CD4-positive, alpha-beta T cell treated with Interleukin-17A for 4 hours (primary cell): ENCODE measurements around the gene PLEKHA5.
"Not testable (repeated sequence)": the region's sequence is repeated elsewhere in the genome, so short reads cannot be mapped to it uniquely, and the experiment has no call there.

Source experiments
- DNase-seq: peaks from one replicate; pipeline ENCODE4 v3.0.0-alpha.2; 2020; ENCODE audit warnings: mixed read lengths

PLEKHA5 gene

DNA sequence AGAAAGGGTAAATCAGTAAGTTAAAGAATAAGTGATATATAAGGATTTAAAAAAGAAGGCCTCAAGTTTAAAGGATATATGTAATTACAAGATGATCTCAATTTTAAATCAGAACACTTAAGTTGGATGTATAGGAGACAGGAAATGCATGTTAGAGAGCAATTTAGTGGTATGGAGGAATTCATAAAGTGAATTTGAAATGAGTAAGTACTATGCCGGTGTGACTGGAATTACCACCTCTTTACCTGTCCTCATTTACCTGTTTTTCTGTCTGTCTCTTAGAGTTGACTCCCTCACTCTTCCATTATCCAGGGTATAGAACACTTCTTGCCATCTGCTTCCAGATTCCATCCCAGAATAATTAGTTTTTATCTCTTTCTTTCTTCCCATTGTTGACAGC is 73.5 kb downstream of the PLEKHA5 start:
- no peak for DNase-seq

DNA sequence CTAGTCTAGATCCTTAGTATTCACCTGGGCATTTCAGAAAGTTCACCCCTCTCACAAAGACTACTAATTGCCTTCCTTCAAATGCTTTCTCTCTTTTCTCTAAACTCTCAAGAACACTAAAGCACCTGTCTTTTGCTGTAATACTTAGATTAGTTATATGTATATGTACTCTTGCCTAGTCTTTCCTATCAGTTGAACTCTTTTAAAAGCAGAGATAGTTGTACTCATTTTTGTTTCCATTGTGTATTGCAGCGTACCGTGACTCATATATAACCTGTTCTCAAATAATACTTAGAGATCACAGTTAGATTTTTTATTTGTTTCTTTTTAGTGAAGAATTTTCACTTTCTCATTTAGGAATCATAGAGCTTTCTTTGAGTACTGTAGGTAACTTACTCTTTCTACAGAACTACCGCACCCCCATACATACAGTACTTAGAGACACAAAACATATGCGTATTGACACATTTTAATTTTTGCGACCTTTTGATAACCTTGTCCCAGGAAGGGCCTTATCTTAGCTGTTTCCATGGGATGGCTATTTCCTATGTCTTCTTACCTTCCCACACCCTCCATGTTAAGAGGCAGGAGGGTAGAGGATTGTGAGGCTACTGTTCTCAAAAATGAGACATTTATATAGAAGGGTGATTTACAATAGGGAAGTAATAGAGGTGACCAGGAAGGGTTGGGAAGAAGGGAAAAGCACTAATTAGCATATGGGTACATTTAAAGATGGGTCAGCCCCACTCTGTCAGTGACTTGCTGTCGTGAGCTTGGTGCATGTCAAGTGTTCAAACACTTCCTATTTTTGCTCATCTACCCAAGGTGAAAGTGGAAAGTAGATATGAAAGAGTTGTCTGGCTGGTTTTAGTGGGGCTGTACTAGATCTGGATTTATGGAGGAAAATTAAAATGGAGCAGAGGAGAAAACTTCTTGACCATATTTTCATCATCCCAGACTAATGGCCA is 74.3 kb downstream of the PLEKHA5 start:
- no peak for DNase-seq

DNA sequence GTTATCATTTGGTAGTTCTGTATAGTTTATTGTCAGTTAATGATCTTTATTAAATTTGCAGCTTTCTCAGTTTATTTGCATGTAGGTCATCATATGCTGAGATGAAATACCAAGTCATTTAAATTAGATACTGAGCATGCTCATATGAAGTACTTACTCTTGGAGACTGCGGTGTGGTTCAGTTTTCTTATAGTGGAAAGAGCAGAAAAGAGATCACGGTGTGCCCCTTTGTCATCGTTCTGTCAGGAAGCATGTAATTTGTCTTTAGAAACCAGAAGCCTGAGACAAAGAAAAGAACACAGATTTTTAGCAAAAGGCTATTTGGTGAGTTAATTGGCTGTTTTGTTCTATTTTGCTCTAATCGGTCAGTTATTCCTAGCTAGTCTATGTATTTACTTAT is 75.6 kb downstream of the PLEKHA5 start:
- DNase-seq = no peak

DNA sequence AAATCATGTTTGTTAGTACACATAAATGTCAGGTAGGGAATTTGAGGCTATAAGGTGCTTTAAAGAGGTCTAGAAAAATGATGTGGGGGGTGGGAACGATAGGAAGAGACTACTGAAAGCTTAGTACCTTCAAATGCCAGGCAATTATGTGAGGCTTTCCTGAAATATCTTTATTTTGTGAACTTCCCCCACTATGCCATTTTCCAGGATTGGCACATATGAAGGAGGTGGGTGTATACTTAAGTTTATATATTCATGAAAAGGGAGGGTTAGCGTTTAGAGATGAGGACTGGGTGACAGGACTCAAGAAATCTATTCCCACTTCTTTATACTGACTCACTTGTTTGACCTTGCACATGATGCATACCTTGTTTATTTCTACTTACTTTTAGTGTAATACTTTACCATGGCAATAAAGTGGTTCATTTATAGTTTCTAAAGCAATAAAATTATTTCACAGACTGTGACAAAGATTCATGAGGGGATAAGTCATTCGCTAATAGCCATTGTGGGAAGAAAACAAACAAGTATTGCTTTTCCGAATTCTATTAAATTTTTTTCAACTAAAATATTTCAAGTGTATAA is 77.1 kb downstream of the PLEKHA5 start:
- DNase-seq = no peak

DNA sequence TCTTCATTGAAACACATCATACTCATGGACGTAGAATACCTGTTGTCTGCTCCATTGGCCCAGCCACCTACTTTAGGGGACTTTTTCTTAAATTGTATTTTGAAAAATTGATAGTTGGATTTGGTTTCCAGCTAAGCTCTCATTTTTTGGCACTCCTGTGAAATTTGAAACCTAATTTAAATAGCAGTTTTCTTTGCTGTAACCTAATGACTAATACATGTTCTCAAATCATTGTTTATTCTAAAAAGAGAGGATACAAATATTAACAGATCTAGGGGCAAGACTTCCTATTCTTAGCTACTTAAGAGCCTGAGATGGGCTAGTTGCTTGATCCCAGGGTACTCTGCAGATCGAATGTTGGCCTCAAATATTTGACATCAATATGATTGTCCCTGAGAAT is 78.9 kb downstream of the PLEKHA5 start:
- DNase-seq = no peak

DNA sequence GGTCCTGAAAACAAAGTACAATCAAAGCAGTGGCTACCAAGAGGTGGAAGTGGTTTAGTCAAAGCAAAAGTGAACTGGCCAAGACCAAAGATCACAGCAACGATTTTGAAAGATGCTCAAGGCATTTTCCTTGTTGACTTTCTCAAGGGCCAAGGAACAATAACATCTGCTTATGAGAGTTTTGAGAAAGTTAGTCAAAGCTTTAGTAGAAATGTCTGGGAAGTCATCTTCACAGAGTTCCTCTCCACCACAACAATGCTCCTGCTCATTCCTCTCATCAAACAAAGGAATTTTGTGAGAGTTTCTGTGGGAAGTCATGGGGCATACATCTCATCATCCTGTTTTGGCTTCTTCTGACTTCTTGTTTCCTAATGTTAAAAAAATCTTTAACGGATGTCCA is 80.1 kb downstream of the PLEKHA5 start:
- no peak for DNase-seq

DNA sequence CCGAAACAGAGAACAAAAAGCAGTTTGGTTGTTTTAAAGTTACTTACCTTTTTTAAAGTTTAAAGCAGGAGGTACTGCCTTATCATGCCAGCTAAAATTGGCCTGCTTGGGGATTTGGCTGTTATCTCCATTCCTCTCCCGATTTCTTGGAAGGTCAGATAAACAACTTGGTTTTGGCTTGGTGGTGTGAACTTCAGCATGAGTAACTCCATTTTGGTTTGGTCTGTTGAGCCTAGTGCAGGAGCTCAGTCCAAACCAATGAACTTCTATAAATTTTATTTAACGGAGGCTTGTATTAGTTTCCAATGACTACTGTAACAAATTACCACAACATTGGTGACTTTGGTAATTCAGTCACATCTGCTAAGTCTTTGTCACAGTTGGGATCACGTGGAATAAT is 82.3 kb downstream of the PLEKHA5 start:
- no peak for DNase-seq

DNA sequence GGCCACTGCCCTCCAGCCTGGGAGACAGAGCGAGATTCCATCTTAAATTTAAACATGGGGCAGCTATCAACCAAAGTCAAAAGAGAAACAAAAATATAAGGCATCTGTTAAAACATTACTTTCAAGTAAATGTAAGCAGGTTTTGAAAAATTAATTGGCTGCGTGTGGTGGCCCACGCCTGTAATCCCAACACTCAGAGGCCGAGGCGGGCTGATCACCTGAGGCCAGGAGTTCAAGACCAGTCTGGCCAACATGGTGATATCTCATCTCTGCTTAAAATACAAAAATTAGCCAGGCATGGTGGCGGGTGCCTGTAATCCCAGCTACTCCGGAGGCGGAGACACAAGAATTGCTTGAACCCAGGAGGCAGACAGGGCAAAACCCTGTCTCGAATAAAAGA is 82.7 kb downstream of the PLEKHA5 start:
- no peak for DNase-seq

DNA sequence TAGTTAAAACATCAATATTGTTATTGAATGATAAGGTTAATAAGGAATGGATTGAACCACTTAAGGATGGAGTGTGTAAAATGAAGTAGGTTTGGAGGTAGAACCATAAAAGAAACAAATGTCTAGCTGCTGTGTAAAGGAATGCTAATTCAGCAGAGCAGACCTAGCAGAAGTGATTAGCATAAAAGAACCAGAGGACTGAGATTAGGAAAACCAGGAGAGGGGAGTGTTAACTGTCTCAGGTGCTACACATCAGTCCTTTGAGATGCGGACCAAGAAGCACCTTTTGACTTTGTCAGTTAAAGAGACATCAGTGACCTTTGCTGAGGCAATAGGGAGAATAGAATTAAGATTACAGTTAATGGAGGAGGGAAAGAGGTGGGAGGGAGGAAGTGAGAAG is 84.5 kb downstream of the PLEKHA5 start:
- DNase-seq = no peak

DNA sequence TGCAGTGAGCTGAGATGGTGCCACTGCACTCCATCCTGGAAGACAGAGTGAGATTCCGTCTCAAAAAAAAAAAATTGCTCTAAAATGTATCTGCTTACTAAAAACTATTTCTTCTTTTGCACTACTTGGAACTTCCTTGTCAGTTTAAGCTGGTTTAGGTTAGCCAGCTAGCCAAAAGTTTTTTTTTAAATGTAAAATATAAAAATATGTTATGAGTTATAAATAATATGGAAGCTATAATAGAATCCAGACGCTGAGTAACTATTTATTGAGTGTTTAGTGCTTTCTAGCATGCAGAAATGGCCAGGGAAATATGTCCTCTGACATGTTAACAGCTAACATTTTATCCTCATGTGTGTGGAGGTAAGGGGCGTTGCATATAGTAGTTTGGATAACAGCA is 85.6 kb downstream of the PLEKHA5 start:
- DNase-seq = no peak

DNA sequence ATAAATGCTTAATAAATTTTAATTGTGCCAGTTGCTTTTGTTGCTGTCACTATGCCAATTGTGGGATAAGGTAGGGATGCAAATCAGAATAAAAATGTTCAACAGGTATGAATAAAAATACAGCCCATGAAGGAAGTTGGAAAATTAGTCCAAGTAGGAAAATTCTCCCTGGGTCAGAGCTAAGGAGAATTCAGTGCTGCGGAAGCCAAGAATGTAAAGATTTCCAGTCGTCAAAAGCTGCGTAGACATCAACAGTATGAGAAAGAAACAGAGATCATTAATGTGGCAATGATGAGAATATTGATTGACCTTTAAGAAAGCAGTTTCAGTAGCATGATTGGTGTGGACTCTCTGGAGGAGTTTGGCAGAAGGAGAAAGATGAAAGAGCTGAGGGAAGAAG is 87.9 kb downstream of the PLEKHA5 start:
- no peak for DNase-seq

DNA sequence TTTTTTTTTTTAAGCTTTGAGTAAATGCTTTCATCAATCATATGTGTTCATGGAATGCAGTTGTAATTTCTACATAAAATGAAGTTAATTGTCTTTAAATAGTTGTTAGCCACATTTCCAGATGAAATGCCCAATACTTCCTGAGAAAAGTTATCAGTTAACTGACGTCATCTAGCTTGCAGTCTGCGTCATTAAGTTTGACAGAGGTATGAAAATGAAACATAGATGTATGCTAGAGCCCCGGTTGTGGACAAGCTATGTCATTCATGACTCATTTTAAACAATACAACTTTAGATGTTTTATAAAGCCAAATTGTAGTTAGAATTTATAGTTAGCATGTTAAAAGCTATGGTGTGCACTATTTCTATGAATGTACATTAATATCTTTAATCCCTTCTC is 90.7 kb downstream of the PLEKHA5 start:
- DNase-seq = no peak

DNA sequence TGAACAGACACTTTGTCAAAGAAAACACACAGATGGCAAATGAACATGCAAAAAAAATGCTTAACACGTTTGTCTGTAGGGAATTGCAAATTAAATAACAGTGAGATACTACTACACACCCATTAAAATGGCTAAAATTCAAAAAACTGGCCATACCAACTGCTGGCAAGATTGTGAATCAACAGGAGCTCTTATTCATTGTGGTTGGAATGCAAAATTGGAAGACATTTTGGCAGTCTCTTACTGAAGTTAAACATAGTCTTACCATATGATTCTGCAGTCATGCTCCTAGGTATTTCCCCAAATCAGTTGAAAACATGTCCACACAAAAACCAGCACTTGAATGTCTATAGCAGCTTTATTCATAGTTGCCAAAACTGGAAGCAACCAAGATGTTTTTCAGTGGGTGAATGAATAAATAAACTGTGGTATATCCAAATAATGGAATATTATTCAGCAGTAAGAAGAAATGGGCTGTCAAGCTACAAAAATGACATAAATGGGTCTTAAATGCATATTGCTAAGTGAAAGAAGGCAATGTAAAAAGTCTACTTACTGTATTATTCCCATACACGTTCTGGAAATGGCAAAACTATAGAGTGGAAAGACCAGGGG is 91.4 kb downstream of the PLEKHA5 start:
- no peak for DNase-seq

DNA sequence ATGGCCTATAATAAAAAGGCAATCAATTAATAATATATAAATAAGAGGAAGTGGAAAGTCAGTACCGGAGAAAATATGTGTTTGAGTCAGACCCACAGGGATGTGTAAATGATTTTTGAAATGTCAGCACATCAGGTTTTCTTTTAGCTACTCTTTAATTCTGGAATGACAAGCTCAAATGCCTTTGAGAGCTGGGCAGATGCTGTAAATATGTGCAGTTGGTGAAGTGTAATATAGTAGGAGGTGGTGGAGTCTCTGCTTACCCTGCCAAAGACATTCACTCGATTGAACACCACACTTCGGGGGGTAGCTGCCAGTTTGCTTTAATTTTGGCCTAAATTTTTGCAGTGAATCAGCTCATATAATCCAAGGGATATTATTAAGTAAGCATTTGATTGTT is 93.0 kb downstream of the PLEKHA5 start:
- DNase-seq = no peak

DNA sequence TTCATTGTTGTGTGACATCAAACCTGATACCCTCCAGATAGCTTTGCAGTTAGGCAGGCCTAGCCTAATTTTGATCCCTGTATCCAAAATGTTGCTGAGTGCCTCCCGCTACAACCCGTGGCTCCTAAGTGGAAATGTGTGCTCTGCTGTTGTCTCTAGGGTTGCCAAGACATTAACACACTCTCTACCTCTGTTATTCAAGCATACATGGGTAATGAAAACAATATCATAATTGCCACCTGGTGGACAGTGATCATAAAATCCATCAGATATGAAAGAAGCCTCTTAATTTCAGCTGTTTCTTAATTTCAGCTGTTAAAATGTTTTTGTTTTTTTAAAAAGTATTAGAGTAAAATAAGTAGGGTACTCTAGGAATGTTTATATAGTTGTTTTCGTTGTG is 93.5 kb downstream of the PLEKHA5 start:
- no peak for DNase-seq

DNA sequence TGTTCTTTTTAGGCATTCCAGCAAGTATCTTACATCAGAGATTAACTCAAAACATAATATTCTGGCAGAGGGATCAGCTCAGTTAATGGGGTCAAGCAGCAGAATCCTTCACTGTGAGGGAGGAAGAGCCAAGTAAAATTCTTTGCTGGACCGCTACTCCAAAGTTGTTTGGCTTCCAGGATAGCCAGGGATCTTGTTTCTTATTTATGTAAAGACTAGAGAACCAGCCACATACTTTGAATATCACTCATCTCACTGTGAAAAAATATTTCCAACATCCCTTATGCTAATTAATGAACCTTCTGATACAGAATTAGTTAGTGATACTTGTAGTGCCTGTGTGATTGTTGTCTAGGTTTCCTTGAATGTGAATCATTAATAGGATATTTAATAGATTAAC is 94.2 kb downstream of the PLEKHA5 start:
- DNase-seq = no peak

DNA sequence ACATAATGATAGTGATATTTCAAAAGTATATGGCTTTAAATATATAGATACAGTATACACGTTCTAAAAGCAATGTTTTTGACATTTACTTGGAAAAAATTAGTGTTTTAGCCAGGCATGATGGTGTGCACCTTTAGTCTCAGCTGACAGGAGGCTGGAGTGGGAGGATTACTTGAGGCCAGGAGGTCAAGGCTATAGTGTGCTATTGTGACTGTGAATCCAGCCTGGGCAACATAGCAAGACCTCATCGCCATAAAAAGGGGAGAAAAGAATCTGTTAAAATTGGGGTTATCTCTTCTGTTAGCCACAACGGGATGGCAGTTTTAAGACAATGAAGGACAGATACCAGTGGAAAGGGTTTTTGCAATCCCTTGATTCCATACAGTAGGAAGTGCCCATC is 95.2 kb downstream of the PLEKHA5 start:
- DNase-seq = no peak

DNA sequence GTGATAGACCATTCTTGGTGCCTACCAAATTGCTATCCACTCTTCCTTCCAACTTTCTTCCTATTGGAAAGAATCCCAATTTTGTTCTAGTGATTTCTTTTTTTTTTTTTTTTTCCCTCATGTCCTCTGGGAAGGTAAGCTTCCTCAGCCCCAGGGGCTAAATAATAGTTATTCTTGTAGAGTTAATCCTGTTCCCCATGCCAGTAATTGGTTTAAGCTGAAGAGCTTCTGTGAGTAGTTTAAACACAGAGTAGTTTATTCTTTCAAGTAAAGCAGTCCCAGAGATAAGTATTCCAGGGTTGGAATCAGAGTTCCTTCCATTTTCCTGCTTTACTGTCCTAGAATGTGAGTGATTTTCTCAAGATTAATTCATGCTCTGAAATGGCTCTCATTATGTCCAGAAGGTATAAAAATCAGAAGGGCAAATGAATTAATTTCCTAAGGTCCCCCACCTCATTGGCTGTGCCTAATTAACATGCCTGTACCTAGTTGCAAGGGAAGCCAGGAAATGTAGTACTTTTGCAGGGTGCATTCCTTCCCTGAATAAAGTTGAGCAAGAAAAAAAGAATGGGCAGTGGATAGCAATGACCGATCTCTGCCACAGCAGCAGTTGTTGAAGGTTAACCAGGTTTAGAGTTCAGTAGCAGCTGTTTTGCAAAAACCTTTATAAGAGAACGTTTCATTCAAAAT is 97.8 kb downstream of the PLEKHA5 start:
- no peak for DNase-seq

DNA sequence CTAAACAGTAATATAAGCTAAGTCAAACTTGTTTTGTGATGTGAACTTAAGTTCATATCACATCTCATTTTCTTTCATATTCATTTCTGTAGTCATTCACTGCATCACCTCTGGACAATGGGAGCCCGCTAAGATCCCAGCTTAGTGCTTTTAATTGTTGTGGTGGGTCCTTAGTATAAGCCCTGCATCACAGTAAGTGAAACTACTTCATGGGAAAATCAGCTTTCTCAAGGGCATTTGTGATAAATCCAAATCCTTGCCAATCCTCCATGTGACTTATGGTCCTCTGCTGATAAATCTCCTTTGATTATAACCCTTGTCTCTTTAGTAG is 98.3 kb downstream of the PLEKHA5 start:
- DNase-seq = no peak

DNA sequence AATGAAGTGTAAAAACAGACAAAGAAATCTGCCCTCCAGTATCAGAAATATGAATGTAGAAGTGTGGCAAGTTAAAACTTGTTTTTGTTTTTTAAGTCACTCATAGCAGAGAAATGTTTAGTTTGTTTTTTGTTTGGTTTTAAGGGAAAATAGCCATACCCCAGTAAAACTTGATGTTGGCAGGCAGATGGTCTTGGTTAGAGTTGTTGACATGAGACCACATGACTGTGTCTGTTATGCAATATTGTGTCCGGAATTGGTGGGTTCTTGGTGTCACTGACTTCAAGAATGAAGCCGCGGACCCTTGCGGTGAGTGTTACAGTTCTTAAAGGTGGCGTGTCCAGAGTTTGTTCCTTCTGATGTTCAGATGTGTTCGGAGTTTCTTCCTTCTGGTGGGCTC is 99.5 kb downstream of the PLEKHA5 start:
- DNase-seq = not testable (repeated sequence)

DNA sequence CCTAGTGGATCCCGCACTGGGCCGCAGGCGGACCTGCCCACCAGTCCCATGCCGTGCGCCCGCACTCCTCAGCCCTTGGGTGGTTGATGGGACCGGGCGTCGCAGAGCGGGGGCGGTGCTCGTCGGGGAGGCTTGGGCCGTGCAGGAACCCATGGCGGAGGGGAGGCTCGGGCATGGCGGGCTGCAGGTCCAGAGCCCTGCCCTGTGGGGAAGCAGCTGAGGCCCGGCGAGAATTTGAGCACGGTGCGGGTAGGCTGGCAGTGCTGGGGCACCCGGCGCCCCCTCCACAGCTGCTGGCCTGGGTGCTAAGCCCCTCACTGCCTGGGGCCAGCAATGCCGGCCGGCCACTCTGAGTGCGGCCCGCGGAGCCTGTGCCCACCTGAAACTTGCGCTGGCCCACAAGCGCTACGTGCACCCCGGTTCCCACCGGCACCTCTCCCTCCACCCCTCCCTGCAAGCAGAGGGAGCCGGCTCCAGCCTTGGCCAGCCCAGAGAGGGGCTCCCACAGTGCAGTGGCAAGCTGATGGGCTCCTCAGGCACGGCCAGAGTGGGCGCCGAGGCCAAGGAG is 100.8 kb downstream of the PLEKHA5 start:
- no peak for DNase-seq

DNA sequence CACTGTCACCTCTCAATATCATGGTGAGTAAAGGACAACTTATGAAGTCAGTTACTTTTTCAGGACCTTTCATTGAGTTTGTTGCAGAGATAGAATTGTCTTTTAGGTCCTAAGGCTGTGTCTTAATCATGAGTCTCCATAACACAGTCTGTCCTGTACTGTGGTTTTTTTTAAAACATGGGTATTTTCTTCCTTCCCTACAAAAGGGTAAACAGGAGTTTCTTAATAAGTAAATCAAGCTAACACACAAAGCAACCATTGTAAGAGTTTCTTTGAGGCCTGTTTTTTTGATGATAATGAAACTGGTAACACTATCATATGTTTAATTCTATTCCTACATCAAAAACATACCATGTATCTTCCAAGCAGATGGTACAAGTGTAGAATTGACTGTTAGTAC is 101.4 kb downstream of the PLEKHA5 start:
- no peak for DNase-seq

DNA sequence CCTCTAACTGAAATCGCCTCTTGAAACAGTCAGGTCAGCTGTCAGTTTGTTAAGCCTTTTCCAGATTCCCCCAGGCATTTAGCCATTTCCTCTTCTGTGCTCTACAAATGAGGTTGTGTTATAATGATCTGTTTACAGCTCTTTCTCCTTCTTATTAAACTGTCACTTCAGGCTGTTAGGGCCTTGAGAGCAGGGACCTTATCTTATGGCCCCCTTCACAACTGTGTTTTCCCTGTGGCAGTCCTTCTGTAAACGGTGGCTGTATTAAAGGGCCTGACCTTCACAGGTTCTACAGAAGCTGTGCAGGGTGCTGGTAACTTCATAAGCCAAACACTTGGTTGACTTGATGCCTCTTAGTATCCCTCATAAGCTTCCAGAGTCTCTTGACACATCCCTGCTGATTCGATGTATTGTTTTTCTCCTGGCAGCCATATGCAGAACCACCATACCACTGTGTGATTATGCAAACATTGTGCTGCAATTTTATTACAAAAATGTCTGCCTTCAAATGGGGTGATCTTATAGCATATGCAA is 104.7 kb downstream of the PLEKHA5 start:
- DNase-seq = no peak
